Left lung (tissue), 10 donors: ENCODE measurements around the gene EMC1. TPM values are rescaled to one million over a fixed set of nuclear protein-coding genes. Genes with fewer than 3 reads are reported as not detected.

Source experiments
- ATAC-seq: fragments of 200-7000 bp; cut with Tn5 transposase; one replicate; pipeline ENCODE4 v1.9.1; 2020; ENCODE audit warnings: moderate library complexity
- DNase-seq, 4 donors: peaks; one replicate each; pipeline ENCODE4 v3.0.0-alpha.2; 2013 to 2020
- H3K27ac ChIP-seq, 2 donors: fragments of 200-600 bp; sonication (generic) in 1 of 2; one replicate each; pipeline versions ENCODE4 v1.5.0 to v1.8.0; 2020 to 2021
- H3K27me3 ChIP-seq, 2 donors: fragments of 200-600 bp; sonication (generic) in 1 of 2; one replicate each; pipeline versions ENCODE4 v1.5.0 to v1.8.0; 2020 to 2021
- H3K36me3 ChIP-seq, 2 donors: fragments of 200-600 bp; sonication (generic) in 1 of 2; one replicate each; pipeline versions ENCODE4 v1.5.0 to v1.8.0; 2020 to 2021
- H3K4me1 ChIP-seq, 2 donors: fragments of 200-600 bp; one replicate each; pipeline ENCODE4 v1.8.0; 2021
- H3K4me3 ChIP-seq, 2 donors: fragments of 200-600 bp; sonication (generic) in 1 of 2; one replicate each; pipeline versions ENCODE4 v1.5.0 to v1.8.0; 2020 to 2021; ENCODE audit warnings: mild to moderate bottlenecking in 1 of 2
- H3K9me3 ChIP-seq, 2 donors: fragments of 200-600 bp; sonication (generic) in 1 of 2; one replicate each; pipeline versions ENCODE4 v1.5.0 to v1.8.0; 2020 to 2021
- CTCF ChIP-seq, 2 donors: fragments of 200-600 bp; sonication (generic) in 1 of 2; IDR thresholded peaks; one replicate each; pipeline versions ENCODE4 v1.5.0 to v1.8.0; 2021; ENCODE audit warnings: antibody characterized with exemption in 2 of 2
- intact Hi-C, 2 donors: fragments of 100-400 bp; cut with DNase I; formaldehyde crosslinking; loops; one replicate each; pipeline versions ENCODE4 v1.11.2 to v1.14.2; 2022
- polyA plus RNA-seq, 6 donors: library from polyadenylated mRNA; unstranded; fragments of 120-200 nt; gene quantifications; one replicate each; pipeline ENCODE4 v1.2.1, GENCODE V29; 2013; ENCODE audit not compliant: insufficient read length in 6 of 6
- total RNA-seq, 2 donors: library from RNA; stranded (reverse); fragmentation: NEBNext Ultra II Directional; extraction: Animal tissue kit (Norgen Biotek cat#: 25700); gene quantifications; one replicate each; pipeline ENCODE4 v1.2.1, GENCODE V29; 2021
- donor health status: DM: no; HTN: yes; CAD: no.
- donor health status: DM: no; HTN: no; CAD: no.

EMC1 gene
- total and polyA plus RNA-seq, 8 donors, result 43.7 to 55.5 (median 52.4) TPM

GRCh38 chr1:19255288-19255687 lies 4.0 kb upstream of the EMC1 start:
- no peak overlapping the region for H3K4me3 ChIP-seq
- H3K4me1 ChIP-seq, result peaks cover 18 to 32% of the 10 kb centered on the region in 2 donors
- ATAC-seq (no peak), DNase-seq (no peak)
- no peaks in the 10 kb centered on the region for H3K27me3 ChIP-seq
- no peak for TF ChIP-seq CTCF (IDR thresholded peaks at IDR 0.05)
- H3K9me3 ChIP-seq, result no peaks in the 10 kb centered on the region
- no peak overlapping the region for H3K27ac ChIP-seq
- intact Hi-C loops, result no loop called here
- H3K36me3 ChIP-seq, result peaks cover 0 to 55% of the 10 kb centered on the region in 2 donors

- peaks cover 0 to 46% of the 10 kb centered on the region in 2 donors for H3K36me3 ChIP-seq
- H3K27ac ChIP-seq, result no peak overlapping the region
- H3K9me3 ChIP-seq, result no peaks in the 10 kb centered on the region
- TF ChIP-seq CTCF (IDR thresholded peaks at IDR 0.05), result no peak
- intact Hi-C loops, result no loop called here
- DNase-seq (no peak), ATAC-seq (no peak)
- H3K27me3 ChIP-seq, result no peaks in the 10 kb centered on the region
- no peak overlapping the region for H3K4me3 ChIP-seq
- H3K4me1 ChIP-seq, result peaks cover 20 to 40% of the 10 kb centered on the region in 2 donors
Measured at GRCh38 chr1:19254416-19254815, 3.1 kb upstream of the EMC1 start.

- intact Hi-C loops, result no loop called here
- peaks cover 20 to 44% of the 10 kb centered on the region in 2 donors for H3K4me1 ChIP-seq
- H3K36me3 ChIP-seq, result peaks cover 0 to 10% of the 10 kb centered on the region in 2 donors
- H3K27ac ChIP-seq, result peak overlapping the region; percentile 95 to 97
- no peaks in the 10 kb centered on the region for H3K27me3 ChIP-seq
- DNase-seq (no peak), ATAC-seq (no peak)
- no peak for TF ChIP-seq CTCF (IDR thresholded peaks at IDR 0.05)
- H3K4me3 ChIP-seq, result peak overlapping the region; percentile 89 to 94
- no peaks in the 10 kb centered on the region for H3K9me3 ChIP-seq
Measured at GRCh38 chr1:19250629-19251304, 557 bp downstream of the EMC1 start.

GRCh38 chr1:19240673-19241538 lies 10.4 kb downstream of the EMC1 start:
- Histone ChIP-seq H3K27ac (no peak overlapping the region), H3K36me3 (peaks cover 0 to 95% of the 10 kb centered on the region in 2 donors), H3K9me3 (no peaks in the 10 kb centered on the region), H3K27me3 (no peaks in the 10 kb centered on the region), H3K4me3 (no peak overlapping the region), H3K4me1 (no peaks in the 10 kb centered on the region)
- ATAC-seq, result peak; percentile 98
- intact Hi-C loops, result no loop called here
- peak; percentile 32 to 85 (median 60) for DNase-seq
- TF ChIP-seq CTCF (IDR thresholded peaks at IDR 0.05), result peak; percentile 93 to 97

GRCh38 chr1:19239876-19240275 lies 11.4 kb downstream of the EMC1 start:
- Histone ChIP-seq H3K36me3 (peaks cover 0 to 99% of the 10 kb centered on the region in 2 donors), H3K4me1 (no peaks in the 10 kb centered on the region), H3K4me3 (no peak overlapping the region), H3K27ac (no peak overlapping the region), H3K9me3 (no peaks in the 10 kb centered on the region), H3K27me3 (no peaks in the 10 kb centered on the region)
- no peak for TF ChIP-seq CTCF (IDR thresholded peaks at IDR 0.05)
- DNase-seq (no peak), ATAC-seq (no peak)
- intact Hi-C loops, result no loop called here
